ENCODE results near the gene HAPLN2. TPM values are rescaled to one million over a fixed set of nuclear protein-coding genes. Genes with fewer than 3 reads are reported as not detected.

The HAPLN2 gene
- total RNA-seq, 1 experiment from 2014 or later = 0.21 TPM

DNA sequence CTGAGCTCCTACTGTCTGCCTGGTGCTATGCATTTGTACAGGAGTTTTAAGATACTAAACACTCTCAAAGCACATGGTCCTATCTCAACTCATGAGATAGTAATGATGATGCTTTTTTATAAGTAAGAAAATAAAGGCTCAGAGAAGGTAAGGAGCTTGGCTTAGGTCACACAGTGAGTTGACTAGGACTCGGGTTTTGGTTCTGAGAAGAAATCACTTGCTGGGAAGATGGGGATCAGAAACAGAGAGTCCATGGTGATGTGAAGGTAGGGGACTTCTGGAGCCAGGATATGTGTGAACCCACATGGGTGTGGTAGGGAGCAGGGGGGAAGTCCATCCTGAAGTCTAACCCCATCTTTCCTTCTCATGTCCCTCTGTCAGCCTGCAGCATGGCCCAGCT lies 26.5 kb downstream of the HAPLN2 start:
- in situ Hi-C loops (cut with HindIII; ENCODE audit: low pct_unique_long_range_greater_than_20kb, low sequenced_read_pairs) = no loop called here
- ChIA-PET CTCF (interaction anchor here (0.6 kb wide), 1 partner anchor 19 kb away, joined by 7 read pairs; no protein-coding TSS in a partner anchor), POLR2A (no interaction called here)
- H3K9me3 ChIP-seq (ENCODE audit: control insufficient read depth, insufficient read depth, low read depth, low read length) = no peaks in the 10 kb centered on the region
- H3K27ac ChIP-seq (ENCODE audit: low read length) = no peak overlapping the region
- ATAC-seq (no peak), DNase-seq (ENCODE audit: low read depth, low spot score) (no peak)
- no TSS peak for BruUV-seq (replicated peaks)
- no peak overlapping the region for H3K4me3 ChIP-seq (ENCODE audit: low read depth in 2 of 2, low read length in 2 of 2)
- no peaks in the 10 kb centered on the region for H3K36me3 ChIP-seq (ENCODE audit: control insufficient read depth, insufficient read depth, low read length)
- intact Hi-C loops (cut with micrococcal nuclease; ENCODE audit: unreplicated experiment) = no loop called here
- H3K4me1 ChIP-seq (ENCODE audit: control insufficient read depth, insufficient read depth, low read length) = no peaks in the 10 kb centered on the region
- TF ChIP-seq, protein P1, sequence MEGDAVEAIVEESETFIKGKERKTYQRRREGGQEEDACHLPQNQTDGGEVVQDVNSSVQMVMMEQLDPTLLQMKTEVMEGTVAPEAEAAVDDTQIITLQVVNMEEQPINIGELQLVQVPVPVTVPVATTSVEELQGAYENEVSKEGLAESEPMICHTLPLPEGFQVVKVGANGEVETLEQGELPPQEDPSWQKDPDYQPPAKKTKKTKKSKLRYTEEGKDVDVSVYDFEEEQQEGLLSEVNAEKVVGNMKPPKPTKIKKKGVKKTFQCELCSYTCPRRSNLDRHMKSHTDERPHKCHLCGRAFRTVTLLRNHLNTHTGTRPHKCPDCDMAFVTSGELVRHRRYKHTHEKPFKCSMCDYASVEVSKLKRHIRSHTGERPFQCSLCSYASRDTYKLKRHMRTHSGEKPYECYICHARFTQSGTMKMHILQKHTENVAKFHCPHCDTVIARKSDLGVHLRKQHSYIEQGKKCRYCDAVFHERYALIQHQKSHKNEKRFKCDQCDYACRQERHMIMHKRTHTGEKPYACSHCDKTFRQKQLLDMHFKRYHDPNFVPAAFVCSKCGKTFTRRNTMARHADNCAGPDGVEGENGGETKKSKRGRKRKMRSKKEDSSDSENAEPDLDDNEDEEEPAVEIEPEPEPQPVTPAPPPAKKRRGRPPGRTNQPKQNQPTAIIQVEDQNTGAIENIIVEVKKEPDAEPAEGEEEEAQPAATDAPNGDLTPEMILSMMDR (IDR thresholded peaks at IDR 0.05) = no peak
- TF ChIP-seq, protein P2, sequence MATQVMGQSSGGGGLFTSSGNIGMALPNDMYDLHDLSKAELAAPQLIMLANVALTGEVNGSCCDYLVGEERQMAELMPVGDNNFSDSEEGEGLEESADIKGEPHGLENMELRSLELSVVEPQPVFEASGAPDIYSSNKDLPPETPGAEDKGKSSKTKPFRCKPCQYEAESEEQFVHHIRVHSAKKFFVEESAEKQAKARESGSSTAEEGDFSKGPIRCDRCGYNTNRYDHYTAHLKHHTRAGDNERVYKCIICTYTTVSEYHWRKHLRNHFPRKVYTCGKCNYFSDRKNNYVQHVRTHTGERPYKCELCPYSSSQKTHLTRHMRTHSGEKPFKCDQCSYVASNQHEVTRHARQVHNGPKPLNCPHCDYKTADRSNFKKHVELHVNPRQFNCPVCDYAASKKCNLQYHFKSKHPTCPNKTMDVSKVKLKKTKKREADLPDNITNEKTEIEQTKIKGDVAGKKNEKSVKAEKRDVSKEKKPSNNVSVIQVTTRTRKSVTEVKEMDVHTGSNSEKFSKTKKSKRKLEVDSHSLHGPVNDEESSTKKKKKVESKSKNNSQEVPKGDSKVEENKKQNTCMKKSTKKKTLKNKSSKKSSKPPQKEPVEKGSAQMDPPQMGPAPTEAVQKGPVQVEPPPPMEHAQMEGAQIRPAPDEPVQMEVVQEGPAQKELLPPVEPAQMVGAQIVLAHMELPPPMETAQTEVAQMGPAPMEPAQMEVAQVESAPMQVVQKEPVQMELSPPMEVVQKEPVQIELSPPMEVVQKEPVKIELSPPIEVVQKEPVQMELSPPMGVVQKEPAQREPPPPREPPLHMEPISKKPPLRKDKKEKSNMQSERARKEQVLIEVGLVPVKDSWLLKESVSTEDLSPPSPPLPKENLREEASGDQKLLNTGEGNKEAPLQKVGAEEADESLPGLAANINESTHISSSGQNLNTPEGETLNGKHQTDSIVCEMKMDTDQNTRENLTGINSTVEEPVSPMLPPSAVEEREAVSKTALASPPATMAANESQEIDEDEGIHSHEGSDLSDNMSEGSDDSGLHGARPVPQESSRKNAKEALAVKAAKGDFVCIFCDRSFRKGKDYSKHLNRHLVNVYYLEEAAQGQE (IDR thresholded peaks at IDR 0.05; ENCODE audit: insufficient read depth in 1 of 2, low read depth in 2 of 2, low read length in 1 of 2) = no peak
- TF ChIP-seq TCF7L2 (IDR thresholded peaks at IDR 0.05; ENCODE audit: low read depth, low read length) = no peak
- TF ChIP-seq POLR2AphosphoS5 (IDR thresholded peaks at IDR 0.05; ENCODE audit: low read depth, low read length) = no peak
- TF ChIP-seq SIN3A (IDR thresholded peaks at IDR 0.05; ENCODE audit: borderline replicate concordance, insufficient read depth, low read depth, low read length) = no peak
- no peaks in the 10 kb centered on the region for H3K27me3 ChIP-seq (ENCODE audit: control insufficient read depth, insufficient read depth, low read length)

DNA sequence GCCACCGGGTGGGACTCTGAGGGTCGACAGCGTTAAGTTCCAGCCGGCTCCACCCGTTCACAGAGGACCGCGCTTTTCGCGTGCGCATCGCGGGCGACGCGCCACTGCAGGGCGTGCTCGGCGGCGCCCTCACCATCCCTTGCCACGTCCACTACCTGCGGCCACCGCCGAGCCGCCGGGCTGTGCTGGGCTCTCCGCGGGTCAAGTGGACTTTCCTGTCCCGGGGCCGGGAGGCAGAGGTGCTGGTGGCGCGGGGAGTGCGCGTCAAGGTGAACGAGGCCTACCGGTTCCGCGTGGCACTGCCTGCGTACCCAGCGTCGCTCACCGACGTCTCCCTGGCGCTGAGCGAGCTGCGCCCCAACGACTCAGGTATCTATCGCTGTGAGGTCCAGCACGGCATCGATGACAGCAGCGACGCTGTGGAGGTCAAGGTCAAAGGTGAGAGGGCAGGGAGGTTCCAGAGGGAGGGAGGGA lies 27.6 kb downstream of the HAPLN2 start:
- no peaks in the 10 kb centered on the region for H3K27me3 ChIP-seq (ENCODE audit: control insufficient read depth, insufficient read depth, low read length)
- no peaks in the 10 kb centered on the region for H3K36me3 ChIP-seq (ENCODE audit: control insufficient read depth, insufficient read depth, low read length)
- ChIA-PET POLR2A (no interaction called here), CTCF (interaction anchor here (0.7 kb wide), 1 partner anchor 13 kb away, joined by 3 read pairs; no protein-coding TSS in a partner anchor)
- in situ Hi-C loops (cut with HindIII; ENCODE audit: low pct_unique_long_range_greater_than_20kb, low sequenced_read_pairs) = no loop called here
- H3K27ac ChIP-seq (ENCODE audit: low read length) = no peak overlapping the region
- intact Hi-C loops (cut with micrococcal nuclease; ENCODE audit: unreplicated experiment) = no loop called here
- DNase-seq (ENCODE audit: low read depth, low spot score) = no peak
- no peak for ATAC-seq
- no peaks in the 10 kb centered on the region for H3K4me1 ChIP-seq (ENCODE audit: control insufficient read depth, insufficient read depth, low read length)
- no peaks in the 10 kb centered on the region for H3K9me3 ChIP-seq (ENCODE audit: control insufficient read depth, insufficient read depth, low read depth, low read length)
- no peak overlapping the region for H3K4me3 ChIP-seq (ENCODE audit: low read depth in 2 of 2, low read length in 2 of 2)
- TF ChIP-seq POLR2AphosphoS5 (IDR thresholded peaks at IDR 0.05; ENCODE audit: low read depth, low read length) (no peak), TCF7L2 (IDR thresholded peaks at IDR 0.05; ENCODE audit: low read depth, low read length) (no peak), SIN3A (IDR thresholded peaks at IDR 0.05; ENCODE audit: borderline replicate concordance, insufficient read depth, low read depth, low read length) (no peak)
- TF ChIP-seq, protein P2 (IDR thresholded peaks at IDR 0.05; ENCODE audit: insufficient read depth in 1 of 2, low read depth in 2 of 2, low read length in 1 of 2) = no peak
- TF ChIP-seq, protein P1 (IDR thresholded peaks at IDR 0.05) = no peak
- BruUV-seq (replicated peaks) = no TSS peak
